Activated naive CD8-positive, alpha-beta T cell treated with anti-CD3 and anti-CD28 coated beads, Interleukin-2, amount 50 U/mL, for 16 hours (primary cell): ENCODE data around the gene SAMD11.
"Not testable (repeated sequence)": the region's sequence is repeated elsewhere in the genome, so short reads cannot be mapped to it uniquely, and the experiment has no call there.

Experiments used
- DNase-seq: peaks from one replicate; pipeline ENCODE4 v3.0.0-alpha.2; 2020; ENCODE audit warnings: low read depth, low spot score

Gene SAMD11

DNA sequence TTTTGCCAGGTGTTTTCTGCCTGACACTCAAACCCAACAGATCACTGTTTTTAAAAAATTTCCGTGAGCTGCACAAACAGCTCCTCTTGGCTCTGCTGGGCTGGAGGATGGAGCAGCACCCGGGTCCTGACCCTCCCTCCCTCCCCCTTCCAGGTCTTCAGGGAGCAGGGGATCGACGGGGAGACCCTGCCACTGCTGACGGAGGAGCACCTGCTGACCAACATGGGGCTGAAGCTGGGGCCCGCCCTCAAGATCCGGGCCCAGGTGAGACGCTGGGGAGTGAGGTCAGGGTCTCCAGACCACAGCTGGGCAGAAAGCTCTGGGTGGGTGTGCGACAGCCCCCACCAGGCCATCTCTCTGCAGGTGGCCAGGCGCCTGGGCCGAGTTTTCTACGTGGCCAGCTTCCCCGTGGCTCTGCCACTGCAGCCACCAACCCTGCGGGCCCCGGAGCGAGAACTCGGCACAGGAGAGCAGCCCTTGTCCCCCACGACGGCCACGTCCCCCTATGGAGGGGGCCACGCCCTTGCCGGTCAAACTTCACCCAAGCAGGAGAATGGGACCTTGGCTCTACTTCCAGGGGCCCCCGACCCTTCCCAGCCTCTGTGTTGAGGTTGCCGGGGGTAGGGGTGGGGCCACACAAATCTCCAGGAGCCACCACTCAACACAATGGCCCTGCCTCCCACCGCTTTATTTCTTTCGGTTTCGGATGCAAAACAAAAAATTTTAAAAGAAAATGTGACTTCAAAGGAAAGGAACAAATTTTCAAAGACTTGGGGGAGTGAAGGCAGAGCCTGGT, 20.0 kb downstream of the SAMD11 start:
- DNase-seq: no peak

DNA sequence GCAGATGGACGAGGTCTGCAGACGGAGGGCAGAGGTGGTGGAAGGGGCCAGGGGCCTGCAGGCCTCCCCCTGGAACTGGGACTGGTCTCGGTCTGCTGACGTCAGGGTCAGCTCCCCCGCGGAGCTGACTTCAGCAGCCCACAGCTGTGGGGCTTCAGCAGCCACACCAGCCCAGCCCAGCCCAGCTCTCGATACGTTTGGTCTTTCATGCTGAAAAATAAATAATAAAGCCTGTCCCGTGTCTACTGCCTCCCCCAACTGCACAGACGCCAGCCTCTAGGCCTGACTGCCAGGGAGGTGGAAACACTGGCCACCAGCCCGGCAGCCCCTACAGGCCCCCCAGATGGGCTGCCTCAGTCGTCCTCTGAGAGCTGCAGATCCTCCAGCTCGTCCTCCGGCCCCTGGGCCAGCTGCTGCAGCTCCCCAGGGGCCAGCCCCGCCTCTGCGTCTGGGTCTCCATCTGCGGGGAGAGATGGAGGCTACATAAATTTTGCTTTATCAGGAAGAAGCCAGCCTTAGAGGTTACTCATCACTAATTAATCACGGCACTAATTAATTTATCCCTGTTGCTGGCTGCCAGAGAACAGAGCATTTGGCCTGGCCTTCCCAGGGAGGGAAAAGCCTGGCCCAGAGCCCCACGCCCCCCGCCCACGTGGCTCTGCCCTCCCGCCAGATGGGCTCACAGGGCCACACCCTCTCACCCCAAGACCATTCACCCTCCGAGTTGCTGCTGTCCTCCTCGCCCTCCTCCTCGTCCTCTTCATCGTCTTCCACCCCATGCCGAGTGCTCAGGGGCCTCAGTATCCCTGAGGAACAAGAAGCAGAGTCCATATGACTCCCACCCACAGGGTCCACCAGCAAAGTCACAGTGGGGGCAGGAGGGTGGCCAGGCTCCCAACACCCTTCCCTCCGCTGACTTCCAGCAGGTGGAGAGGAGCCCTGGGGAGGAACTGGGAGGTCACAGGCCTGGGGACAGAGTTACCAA, 20.9 kb downstream of the SAMD11 start:
- DNase-seq: no peak

DNA sequence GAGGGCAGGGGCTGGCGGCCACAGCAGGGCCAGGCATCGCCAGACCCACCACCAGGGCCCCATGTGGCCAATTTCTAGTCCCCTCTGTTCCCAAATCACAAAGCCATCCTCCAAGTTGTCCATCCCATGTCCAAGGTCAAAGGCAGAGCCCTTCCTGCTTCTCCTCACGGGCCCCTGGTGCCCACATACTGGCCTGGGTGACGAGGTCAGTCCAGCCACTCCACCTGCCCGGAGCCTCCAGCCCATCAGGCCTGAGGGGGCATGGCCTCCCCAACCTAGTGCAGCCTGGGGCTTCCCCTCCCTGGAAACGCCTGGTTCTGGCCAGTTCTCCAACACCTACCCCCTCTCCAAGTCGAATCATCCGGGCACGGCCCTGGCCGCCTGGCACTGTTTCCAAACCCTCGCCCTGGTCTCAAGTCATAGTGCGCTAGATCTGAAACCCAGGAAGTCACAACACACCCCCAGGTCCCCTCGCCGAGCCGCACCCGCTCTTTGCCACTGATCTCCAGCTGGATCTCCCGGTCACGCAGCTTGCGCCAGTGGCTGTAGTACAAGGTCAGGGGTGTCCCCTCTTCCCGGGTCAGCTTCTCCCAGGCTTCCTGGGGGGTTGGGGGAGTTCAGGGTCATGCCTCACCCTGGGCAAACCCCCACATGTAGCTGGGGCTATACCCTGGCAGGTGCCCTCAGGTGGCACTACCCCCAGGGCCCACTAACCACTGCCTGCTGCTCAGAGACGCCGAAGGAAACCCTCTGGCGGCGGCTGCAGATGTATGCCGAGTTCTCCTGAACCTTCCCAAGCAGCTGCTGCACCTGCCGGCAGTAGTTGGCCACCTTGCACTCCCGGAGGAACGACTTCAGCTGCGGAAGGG, 22.2 kb downstream of the SAMD11 start:
- no peak for DNase-seq

- not testable (repeated sequence) for DNase-seq
Measured at GRCh38 chr1:946811-947210, 23.1 kb downstream of the SAMD11 start.

- DNase-seq: no peak
Measured at GRCh38 chr1:947958-948357, 24.2 kb downstream of the SAMD11 start.

- no peak for DNase-seq
Measured at GRCh38 chr1:950268-950667, 26.5 kb downstream of the SAMD11 start.

- no peak for DNase-seq
Measured at GRCh38 chr1:950881-951280, 27.2 kb downstream of the SAMD11 start.

- no peak for DNase-seq
Measured at GRCh38 chr1:951364-951763, 27.6 kb downstream of the SAMD11 start.

GRCh38 chr1:952201-952600, 28.5 kb downstream of the SAMD11 start:
- DNase-seq: no peak

- DNase-seq: no peak
Measured at GRCh38 chr1:952603-953002, 28.9 kb downstream of the SAMD11 start.

- DNase-seq: no peak
Measured at GRCh38 chr1:953524-954320, 30.0 kb downstream of the SAMD11 start.

GRCh38 chr1:954927-955326, 31.2 kb downstream of the SAMD11 start:
- no peak for DNase-seq

DNA sequence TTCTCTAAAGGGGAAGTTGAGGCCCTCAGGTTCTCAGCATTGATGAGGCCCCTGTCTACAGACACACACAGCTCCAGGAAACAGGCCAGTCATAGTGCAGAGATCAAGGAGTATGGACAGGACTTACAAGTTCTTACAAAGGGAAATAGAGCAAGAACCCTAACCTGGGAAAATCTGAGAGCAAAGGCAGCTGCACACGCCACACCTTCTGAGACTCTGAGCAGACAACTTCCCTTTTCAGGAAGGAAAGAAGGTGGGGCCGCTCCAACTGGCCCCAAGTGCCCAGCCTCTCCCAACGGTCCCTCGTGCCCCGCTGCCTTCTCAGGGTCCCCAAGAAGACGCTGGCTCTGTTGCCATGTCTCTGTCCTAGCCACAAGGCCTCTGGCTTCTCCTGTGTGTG, 31.8 kb downstream of the SAMD11 start:
- no peak for DNase-seq

GRCh38 chr1:956636-957035, 32.9 kb downstream of the SAMD11 start:
- DNase-seq: no peak

DNA sequence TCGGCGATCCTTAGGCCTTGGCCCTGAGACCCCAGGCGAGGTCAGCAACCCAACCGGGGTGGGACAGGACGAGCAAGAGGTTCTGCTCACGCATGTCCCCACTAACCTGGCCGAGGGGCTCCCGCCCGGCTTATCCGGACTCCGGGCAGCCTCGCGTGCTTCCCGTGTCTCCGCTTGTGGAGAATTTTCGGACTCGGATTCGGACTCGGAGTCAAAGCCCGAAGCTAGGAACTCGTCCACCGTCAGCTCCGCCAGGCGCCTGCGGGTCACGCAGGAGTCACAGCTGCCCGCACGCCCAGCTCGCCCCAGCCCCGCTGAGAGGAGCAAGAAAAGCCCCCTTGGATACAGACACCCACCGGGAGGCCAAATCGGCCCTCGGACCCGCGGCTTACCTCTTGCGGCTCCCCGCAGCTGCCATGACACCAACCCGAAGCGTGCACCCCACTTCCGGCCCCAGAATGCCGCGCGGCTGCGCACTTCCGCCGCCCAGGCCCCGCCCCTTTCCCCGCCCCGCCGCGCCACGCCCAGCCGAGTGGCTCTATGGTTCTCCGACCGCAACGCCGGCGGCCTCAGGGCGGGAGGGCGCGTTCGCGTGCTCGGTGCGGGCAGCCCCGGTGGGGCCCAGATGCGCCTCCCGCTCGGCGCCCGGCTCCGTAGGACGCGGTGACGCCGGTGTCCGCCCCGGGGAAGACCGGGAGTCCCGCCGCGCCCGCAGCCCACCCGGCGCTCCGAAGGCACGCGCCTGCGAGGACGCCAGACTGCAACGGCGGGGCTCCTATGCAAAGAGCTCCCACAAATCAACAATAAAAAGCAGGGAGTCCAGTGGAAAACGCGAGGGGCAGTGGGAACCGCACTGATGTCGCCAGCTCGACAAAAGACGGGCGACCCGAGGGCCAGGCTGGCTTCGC, 35.4 kb downstream of the SAMD11 start, which contains the start of gene NOC2L:
Gene NOC2L (minus strand): TSS at position 434 of the 908 bp plus-strand sequence. CDS start 16 bp downstream, at position 418.
- peak; percentile 93 for DNase-seq

GRCh38 chr1:959731-960362, 36.1 kb downstream of the SAMD11 start:
- no peak for DNase-seq

- DNase-seq: peak; percentile 57
Measured at GRCh38 chr1:960363-961131, 36.8 kb downstream of the SAMD11 start, which contains the start of gene KLHL17. TSS of gene KLHL17 (plus strand) at chr1:960584. CDS start at chr1:960694, 110 bp downstream.

DNA sequence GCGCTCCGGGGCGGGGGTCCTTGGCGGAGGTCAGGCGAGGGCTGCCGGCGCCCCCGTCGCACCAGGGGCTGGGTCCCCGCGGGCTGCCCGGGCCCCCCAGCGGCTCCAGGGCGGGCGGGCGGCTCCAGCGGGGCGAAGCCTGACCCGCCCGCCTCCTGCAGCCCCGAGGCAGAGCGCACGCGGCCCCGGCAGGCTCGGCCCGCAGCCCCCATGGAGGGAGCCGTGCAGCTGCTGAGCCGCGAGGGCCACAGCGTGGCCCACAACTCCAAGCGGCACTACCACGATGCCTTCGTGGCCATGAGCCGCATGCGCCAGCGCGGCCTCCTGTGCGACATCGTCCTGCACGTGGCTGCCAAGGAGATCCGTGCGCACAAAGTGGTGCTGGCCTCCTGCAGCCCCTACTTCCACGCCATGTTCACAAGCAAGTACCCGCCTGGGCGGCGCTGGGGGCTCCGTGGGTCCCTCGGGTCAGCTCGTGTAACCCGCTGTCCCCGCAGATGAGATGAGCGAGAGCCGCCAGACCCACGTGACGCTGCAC, 37.5 kb downstream of the SAMD11 start:
- DNase-seq: no peak
